Activated B cell treated with CpG ODN at 0.5 μM for 24 hours (primary cell): Measurements from ENCODE around the gene RGPD8. TPM values are rescaled to one million over a fixed set of nuclear protein-coding genes. Genes with fewer than 3 reads are reported as not detected.

Experiments
- total RNA-seq: library from RNA; stranded (reverse); gene quantifications from 2 replicates; pipeline ENCODE4 v1.2.3, GENCODE V29; 2022

The RGPD8 gene
- total RNA-seq, 1 donor from 2014 or later: 26.6 TPM

Other genes with a start within 250 kb of the RGPD8 start
- gene ZC3H8, start 178.6 kb downstream of the RGPD8 start, total RNA-seq: 17.2 and 25.7 TPM in 2 replicates
- 7.0 and 7.3 TPM in 2 replicates for gene ZC3H6, start 158.0 kb downstream of the RGPD8 start, total RNA-seq
- 16.0 and 20.8 TPM in 2 replicates for gene TTL, start 48.5 kb upstream of the RGPD8 start, total RNA-seq
- 43.1 and 48.8 TPM in 2 replicates for gene POLR1B, start 108.8 kb upstream of the RGPD8 start, total RNA-seq
- gene CHCHD5, start 151.0 kb upstream of the RGPD8 start, total RNA-seq: 26.0 and 28.4 TPM in 2 replicates
- gene SLC20A1, start 212.3 kb upstream of the RGPD8 start, total RNA-seq: 46.9 and 54.6 TPM in 2 replicates